GM18517 (cell line): Measurements from ENCODE around the gene NTPCR.
"Not testable (repeated sequence)": the region's sequence is repeated elsewhere in the genome, so short reads cannot be mapped to it uniquely, and the experiment has no call there.

Experiments used
- ATAC-seq: cut with Tn5 transposase; IDR thresholded peaks from one replicate; pipeline ENCODE4 v1.9.1; 2021; ENCODE audit warnings: mild to moderate bottlenecking, moderate library complexity; ENCODE audit not compliant: unreplicated experiment

The NTPCR gene

GRCh38 chr1:232925421-232926220 is 24.8 kb upstream of the NTPCR start:
- no peak for ATAC-seq

GRCh38 chr1:232927166-232927565 is 23.2 kb upstream of the NTPCR start:
- ATAC-seq = not testable (repeated sequence)

DNA sequence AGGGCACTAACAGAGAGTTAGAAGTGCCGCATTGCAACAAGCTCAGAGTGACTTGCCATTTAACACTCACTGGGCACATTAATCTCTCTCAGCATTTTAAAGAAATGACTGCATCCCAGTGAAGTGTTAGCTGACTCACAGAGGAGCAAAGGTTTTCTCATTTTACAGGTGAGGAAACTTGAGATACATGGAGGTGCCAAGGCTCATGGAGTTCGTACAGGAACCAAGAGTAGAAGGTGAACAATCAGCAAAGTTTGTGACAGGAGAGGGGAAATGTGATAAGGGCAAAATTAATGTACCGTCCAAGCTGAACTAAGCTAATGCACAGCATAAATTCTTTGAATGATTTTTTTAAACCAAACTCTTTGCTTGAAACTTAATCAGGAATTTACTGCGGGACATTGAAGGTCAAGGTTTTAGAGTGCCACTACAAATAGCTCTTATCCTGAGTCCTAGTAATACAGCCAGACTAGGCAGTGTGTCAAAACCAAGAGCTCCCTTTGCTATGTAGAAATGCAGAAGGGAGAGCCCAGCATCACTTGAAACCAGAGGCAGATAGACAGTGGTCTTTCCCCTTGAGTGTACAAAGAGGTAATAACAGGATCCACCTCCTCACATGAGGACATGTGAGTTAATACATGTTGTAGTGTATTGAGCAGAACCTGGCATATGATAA is 22.4 kb upstream of the NTPCR start:
- no peak for ATAC-seq

GRCh38 chr1:232932486-232933425 is 17.7 kb upstream of the NTPCR start:
- ATAC-seq = no peak

DNA sequence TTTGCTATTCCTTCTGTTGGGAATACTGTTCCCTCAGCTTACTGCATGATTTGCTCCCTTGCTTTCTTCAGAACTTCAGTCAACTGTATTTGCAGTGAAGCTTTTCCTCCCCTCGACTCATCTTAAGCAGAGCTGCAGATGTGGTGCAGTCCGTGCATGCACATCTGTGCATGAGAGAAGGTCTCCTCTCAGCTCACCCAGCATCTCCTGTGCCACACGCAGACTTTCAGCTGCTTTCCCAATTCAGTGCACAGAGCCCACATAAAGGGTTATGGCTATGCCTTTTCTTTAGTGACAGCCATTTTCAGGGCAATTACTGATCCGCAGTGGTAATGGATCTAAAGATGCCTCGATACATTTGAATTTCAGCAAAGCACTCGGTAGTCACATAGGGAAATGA is 13.5 kb upstream of the NTPCR start:
- no peak for ATAC-seq

- ATAC-seq = no peak
Measured at GRCh38 chr1:232937741-232938375, 12.6 kb upstream of the NTPCR start.

DNA sequence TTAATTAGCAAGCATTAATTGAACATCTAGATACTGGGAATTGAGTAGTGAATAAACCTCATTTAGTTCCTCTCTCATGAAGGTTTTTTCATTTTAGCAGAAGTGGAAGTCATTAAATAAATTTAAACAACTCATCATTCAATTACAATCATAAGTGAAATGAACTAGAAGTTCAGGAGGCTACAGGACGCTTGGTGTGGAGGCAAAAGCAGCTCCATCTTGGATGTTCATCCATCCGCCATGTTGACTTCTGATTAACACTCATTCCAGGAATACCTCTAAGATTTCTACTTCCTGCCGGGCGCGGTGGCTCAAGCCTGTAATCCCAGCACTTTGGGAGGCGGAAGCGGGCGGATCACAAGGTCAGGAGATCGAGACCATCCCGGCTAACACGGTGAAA is 11.5 kb upstream of the NTPCR start:
- no peak for ATAC-seq

- no peak for ATAC-seq
Measured at GRCh38 chr1:232939748-232940147, 10.7 kb upstream of the NTPCR start.

GRCh38 chr1:232940262-232940661 is 10.1 kb upstream of the NTPCR start:
- ATAC-seq = no peak

GRCh38 chr1:232942413-232943294 is 7.8 kb upstream of the NTPCR start:
- no peak for ATAC-seq

DNA sequence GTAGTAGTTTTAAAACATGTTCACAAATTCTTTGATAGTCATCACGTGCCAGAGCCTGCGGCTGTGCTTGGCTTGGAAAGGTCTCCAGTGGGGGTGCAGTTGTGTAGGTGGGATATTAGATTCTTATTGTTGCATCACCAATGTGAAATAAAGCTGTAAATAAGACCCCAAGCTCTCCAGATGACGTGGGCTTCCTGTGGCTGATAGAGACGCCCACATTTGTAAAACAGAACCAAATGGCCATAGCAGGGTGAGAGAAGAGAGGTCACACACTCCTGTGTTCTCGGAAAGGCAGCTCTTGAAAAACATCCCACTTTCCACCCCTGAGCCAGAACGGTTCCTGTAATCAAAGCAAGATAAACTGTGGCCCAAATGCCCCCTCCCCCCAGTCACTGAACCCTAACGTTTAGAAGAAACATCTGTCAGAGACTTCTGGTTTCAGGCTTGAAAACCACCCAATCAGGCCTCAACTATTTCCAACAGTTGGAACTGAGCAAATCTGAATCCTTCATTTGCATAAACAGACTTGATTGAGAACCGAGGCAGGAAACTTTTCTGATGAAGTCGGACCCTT is 6.6 kb upstream of the NTPCR start:
- no peak for ATAC-seq

DNA sequence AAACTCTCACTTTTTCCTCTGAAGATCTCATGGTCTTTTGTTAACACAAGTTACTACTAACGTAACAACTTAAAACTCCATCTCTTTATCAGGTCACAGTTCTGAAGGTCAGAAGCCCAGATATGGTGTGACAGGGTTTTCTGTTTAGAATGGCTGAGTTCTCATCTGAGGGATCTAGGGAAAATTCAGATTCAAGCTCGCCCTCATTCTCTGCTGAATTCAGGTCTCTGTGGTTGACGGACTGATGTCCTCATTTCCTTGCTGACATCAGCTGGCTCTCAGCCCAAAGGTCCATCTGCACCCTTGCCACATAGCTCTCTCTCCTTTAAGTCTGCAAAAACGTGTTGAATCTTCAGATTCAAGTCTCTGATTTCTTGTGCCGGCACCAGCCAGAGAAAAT is 6.1 kb upstream of the NTPCR start:
- ATAC-seq = no peak

- ATAC-seq = no peak
Measured at GRCh38 chr1:232949636-232950196, 695 bp upstream of the NTPCR start.

GRCh38 chr1:232951180-232951579 is 769 bp downstream of the NTPCR start:
- no peak for ATAC-seq

DNA sequence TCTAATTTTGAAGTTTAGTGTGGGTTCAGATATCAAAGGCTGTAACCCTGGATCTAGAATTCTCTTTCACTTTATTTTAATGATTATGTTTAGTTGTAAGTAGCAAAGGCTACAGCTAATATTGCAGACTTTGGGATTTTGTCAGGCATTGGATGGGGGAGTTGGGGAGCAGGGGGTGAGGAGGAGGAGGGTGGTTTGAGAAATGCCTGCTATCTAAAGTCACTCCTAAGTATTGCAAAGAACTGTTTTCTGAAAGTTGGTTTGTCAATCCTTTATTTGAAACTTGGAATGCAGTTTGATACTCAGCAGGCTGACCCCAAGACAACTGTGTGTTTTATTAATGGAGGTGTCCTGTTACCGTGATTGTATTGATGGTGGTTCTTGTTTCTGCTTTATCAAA is 1.2 kb downstream of the NTPCR start:
- ATAC-seq = no peak

GRCh38 chr1:232952514-232953499 is 2.4 kb downstream of the NTPCR start:
- ATAC-seq = peak; percentile 59

- ATAC-seq = no peak
Measured at GRCh38 chr1:232954594-232955365, 4.4 kb downstream of the NTPCR start.
